GM13977 (cell line): ENCODE results near the gene CCDC69.

Experiments used
- DNase-seq: peaks from one replicate; pipeline ENCODE4 v3.0.0; 2012; ENCODE audit warnings: low spot score
- CTCF ChIP-seq: IDR thresholded peaks from 2 replicates; pipeline ENCODE4 v1.5.1; 2012; ENCODE audit warnings: mild to moderate bottlenecking, control low read depth; ENCODE audit not compliant: insufficient read depth; ENCODE audit errors: extremely low read depth, missing control alignments
- in situ Hi-C: fragments of 300-500 bp; cut with MboI; formaldehyde crosslinking; loops from one replicate; pipeline ENCODE4 v1.12.0; 2022; ENCODE audit warnings: low sequenced_read_pairs, low pct_unique_long_range_greater_than_20kb, mixed read lengths, inconsistent platforms; ENCODE audit not compliant: unreplicated experiment

The CCDC69 gene

GRCh38 chr5:151216781-151217180 is 7.1 kb downstream of the CCDC69 start:
- no peak for DNase-seq
- in situ Hi-C loops, result no loop called here
- TF ChIP-seq CTCF, result no peak

DNA sequence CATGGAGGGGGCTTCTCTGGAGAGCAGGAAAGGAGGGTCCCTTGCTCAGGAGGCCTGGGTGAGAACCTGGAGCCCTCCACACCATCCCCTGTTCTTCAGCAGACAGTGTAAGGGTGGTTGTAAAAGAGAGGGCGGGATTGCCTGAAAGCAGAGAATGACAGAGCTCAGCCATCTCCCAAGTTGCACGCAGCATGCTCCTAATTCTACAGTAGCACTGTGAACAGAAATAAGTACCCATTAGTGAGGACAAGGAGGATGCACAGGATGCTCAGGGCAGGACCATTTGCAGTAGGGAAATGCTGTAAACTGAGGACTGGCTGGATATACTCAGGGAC is 8.4 kb downstream of the CCDC69 start:
- DNase-seq, result no peak
- TF ChIP-seq CTCF, result no peak
- in situ Hi-C loops, result no loop called here

DNA sequence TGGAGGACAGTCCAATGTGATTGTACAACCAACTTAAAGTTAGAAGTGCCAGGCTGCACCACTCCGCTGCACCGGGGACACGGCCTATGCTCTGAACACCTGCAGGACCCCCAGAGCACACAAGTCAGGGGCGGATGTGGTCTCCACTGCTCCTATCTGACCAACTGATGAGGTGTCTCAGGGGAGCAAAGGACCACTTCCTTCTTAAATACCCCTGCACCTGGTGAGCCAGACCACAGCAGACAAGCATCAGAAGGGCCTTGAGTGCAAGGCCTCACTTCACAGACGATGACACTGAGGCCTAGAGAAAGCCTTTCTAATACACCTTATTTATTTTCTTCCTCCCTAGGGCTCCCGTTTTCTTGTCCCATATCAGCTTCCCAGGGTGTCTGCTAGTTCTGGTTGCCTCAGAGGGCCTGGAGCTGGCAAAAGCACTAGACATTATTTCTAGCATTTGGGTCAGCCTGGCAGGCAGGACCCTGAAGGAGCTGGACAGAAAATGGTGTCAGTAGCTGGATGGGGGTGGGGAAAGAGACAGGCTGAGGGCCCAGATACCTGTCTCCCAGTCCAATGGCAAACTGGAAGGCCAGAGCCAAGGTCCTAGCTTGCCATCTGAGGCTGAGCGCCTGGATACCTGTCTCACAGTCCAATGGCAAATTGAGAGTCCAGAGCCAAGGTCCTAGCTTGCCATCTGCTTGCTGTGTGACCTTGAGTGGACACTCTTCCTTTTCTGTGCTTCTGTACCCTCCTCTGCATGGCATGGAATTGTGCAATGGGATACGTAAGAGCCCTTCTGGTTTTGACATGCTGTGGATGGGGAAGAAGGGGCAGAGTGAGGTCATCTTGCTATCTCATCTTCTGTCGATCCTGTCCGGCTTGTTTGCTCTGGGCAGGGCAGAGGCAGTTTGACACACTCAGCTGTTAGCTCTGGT is 9.0 kb downstream of the CCDC69 start:
- in situ Hi-C loops, result no loop called here
- peak; percentile 71 for DNase-seq
- TF ChIP-seq CTCF, result no peak

DNA sequence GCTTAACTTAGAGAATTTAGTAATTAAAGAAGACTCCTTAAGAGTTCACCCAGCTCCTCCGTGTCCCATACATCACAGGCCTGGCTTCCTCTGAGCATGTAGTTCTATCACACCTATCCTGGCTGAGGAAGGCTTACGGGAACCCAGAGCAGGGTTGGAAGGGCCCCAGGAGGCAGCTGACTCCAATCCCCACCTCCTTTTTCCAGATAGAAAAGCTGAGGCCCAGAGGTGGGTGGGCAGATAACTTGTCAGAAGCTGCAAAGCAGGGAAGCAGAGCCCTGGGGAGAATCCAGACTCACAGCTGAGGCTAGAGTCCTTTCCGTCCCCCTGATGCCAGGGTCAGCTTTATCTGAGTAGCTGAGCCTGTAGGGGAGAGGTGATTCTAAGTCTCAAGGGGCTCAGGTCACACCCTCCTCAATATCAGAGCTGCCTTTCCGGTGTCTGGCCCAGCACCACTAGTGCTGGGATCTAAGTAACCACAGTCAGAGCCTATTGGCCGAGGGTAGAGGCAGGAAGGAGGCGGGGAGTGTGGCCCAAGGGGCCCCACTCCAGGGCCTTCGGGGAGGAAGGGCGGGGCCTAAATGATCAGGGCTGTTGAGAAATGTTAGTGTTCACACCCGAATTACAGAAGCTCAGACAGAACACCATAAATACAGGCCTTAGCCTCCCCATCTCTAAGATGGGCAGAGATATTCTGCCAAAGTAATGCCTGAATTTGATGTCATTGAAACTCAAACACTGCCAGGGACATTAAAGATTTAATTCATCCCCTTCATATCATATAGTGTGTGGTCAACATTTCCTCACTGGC is 9.9 kb downstream of the CCDC69 start:
- DNase-seq, result peak; percentile 87
- no peak for TF ChIP-seq CTCF
- in situ Hi-C loops, result no loop called here

- DNase-seq, result no peak
- in situ Hi-C loops, result no loop called here
Measured at GRCh38 chr5:151212406-151212798, 11.5 kb downstream of the CCDC69 start.

More at GRCh38 chr5:151212406-151212798, 11.5 kb downstream of the CCDC69 start:
- no peak for TF ChIP-seq CTCF
